ENCODE data around the gene AUTS2. TPM values are rescaled to one million over a fixed set of nuclear protein-coding genes. Genes with fewer than 3 reads are reported as not detected.

Gene AUTS2
- total and polyA plus RNA-seq, 9 of the 15 experiments (the other 6 are each of a cell fraction or from before 2014, with no cell fraction given) = 0.58 TPM; not detected in 8

GRCh38 chr7:70596598-70596913 is 998.3 kb downstream of the AUTS2 start:
- TF ChIP-seq ZNF77 (CRISPR knock-in tag; IDR thresholded peaks at IDR 0.05) (no peak), FIP1L1 (IDR thresholded peaks at IDR 0.05; ENCODE audit: low read depth, low read length, poor library complexity, severe bottlenecking) (no peak), ZNF232 (CRISPR knock-in tag; IDR thresholded peaks at IDR 0.05) (no peak), EHMT2 (IDR thresholded peaks at IDR 0.05) (no peak), COPS2 (conservative IDR thresholded peaks at IDR 0.05) (no peak), TEAD2 (tag; IDR thresholded peaks at IDR 0.05) (no peak), IRF2 (CRISPR knock-in tag; IDR thresholded peaks at IDR 0.05) (no peak), HMGN3 (IDR thresholded peaks at IDR 0.05; ENCODE audit: borderline replicate concordance, extremely low read depth, insufficient read length, low read depth, low read length) (no peak), E2F1 (CRISPR knock-in tag; IDR thresholded peaks at IDR 0.05) (no peak), NR4A1 (CRISPR knock-in tag; IDR thresholded peaks at IDR 0.05) (no peak), NR4A1 (tag; IDR thresholded peaks at IDR 0.05) (no peak), USF2 (CRISPR knock-in tag; IDR thresholded peaks at IDR 0.05) (no peak), MCM7 (IDR thresholded peaks at IDR 0.05) (no peak), TCF15 (CRISPR knock-in tag; IDR thresholded peaks at IDR 0.05) (no peak), ZNF639 (CRISPR knock-in tag; conservative IDR thresholded peaks at IDR 0.05 in 1 of 2, IDR thresholded peaks at IDR 0.05 in 1 of 2) (no peak), ZNF740 (CRISPR knock-in tag; IDR thresholded peaks at IDR 0.05) (no peak), ZNF740 (tag; IDR thresholded peaks at IDR 0.05) (no peak), NFATC3 (IDR thresholded peaks at IDR 0.05) (no peak), CC2D1A (IDR thresholded peaks at IDR 0.05) (no peak)
- FAIRE-seq = no peak
- H3K9ac ChIP-seq (ENCODE audit: insufficient read depth in 1 of 2, low read depth in 2 of 2, low read length in 2 of 2) = no peak overlapping the region
- H2AFZ ChIP-seq (ENCODE audit: low read depth, low read length) = no peak overlapping the region
- WGBS (ENCODE audit: insufficient coverage, low coverage, missing lambda C conversion rate) = 4% methylated on average over 11 of the region's 11 CpGs
- peaks cover 2% of the 10 kb centered on the region; the same call in 1 of the 2 replicates for H4K20me1 ChIP-seq (replicated peaks; ENCODE audit: control insufficient read depth, insufficient read depth, low read length)
- no peaks in the 10 kb centered on the region for H3K4me1 ChIP-seq (replicated peaks in 1 of 2; ENCODE audit: control insufficient read depth in 2 of 2, insufficient read depth in 2 of 2, low read length in 2 of 2)
- no TSS peak for BruUV-seq (replicated peaks)
- CTCF ChIA-PET (ENCODE audit: low intra/inter-chr PET ratio) = no interaction called here
- peaks cover 8 to 30% of the 10 kb centered on the region in 2 experiments; a peak in 3 of 5 replicates for H3K27me3 ChIP-seq (ENCODE audit: control insufficient read depth in 2 of 2, insufficient read depth in 2 of 2, low read length in 2 of 2)
- H3K36me3 ChIP-seq (ENCODE audit: control insufficient read depth, insufficient read depth, low read length) = no peaks in the 10 kb centered on the region
- in situ Hi-C loops (cut with MboI) (no loop called here), intact Hi-C loops (cut with micrococcal nuclease) (no loop called here)
- H3K4me2 ChIP-seq (ENCODE audit: insufficient read depth, low read length) = no peak overlapping the region
- H3K27ac ChIP-seq (ENCODE audit: extremely low read depth, low read depth, low read length) = no peak overlapping the region
- no peak for DNase-seq (ENCODE audit: extremely low read depth in 1 of 4, low spot score in 3 of 4)
- ATAC-seq = no peak
- no peak overlapping the region for H3K4me3 ChIP-seq
- no peaks in the 10 kb centered on the region for H3K79me2 ChIP-seq (ENCODE audit: control insufficient read depth, insufficient read depth, low read length)
- H3K9me1 ChIP-seq (ENCODE audit: control insufficient read depth, insufficient read depth, low read length) = no peaks in the 10 kb centered on the region
- POLR2A ChIA-PET = no interaction called here
- H3K9me3 ChIP-seq (replicated peaks; ENCODE audit: control insufficient read depth, insufficient read depth, low read depth, low read length) = no peaks in the 10 kb centered on the region
